GM12874 (cell line): Measurements from ENCODE around the gene AKAP9.

Experiments
- TF ChIP-seq, protein P1 (sequence below): IDR thresholded peaks from 2 replicates; pipeline ENCODE4 v1.5.1; 2011; ENCODE audit warnings: low read depth, mild to moderate bottlenecking, control low read depth, low read length, moderate library complexity; ENCODE audit not compliant: insufficient read depth

The AKAP9 gene

DNA sequence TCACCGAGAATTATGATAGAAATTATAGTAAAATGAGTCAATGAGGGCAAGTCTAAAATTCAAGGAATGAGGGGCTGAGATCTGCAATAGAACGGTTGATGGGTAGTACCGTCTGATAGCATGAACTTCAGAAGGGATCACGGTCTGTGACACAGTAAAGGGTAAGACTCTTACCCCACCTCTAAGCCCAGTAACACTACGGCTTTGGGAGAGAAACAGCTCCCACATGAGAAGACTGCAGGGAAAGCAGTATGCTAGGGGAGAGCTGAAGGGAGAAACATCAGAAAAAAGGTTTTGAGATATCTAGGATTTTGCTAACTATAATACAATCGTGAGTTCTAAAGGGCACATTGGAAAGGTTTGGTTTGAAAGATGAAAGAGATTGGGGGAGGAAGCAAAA lies 12.8 kb upstream of the AKAP9 start:
- TF ChIP-seq, protein P1, sequence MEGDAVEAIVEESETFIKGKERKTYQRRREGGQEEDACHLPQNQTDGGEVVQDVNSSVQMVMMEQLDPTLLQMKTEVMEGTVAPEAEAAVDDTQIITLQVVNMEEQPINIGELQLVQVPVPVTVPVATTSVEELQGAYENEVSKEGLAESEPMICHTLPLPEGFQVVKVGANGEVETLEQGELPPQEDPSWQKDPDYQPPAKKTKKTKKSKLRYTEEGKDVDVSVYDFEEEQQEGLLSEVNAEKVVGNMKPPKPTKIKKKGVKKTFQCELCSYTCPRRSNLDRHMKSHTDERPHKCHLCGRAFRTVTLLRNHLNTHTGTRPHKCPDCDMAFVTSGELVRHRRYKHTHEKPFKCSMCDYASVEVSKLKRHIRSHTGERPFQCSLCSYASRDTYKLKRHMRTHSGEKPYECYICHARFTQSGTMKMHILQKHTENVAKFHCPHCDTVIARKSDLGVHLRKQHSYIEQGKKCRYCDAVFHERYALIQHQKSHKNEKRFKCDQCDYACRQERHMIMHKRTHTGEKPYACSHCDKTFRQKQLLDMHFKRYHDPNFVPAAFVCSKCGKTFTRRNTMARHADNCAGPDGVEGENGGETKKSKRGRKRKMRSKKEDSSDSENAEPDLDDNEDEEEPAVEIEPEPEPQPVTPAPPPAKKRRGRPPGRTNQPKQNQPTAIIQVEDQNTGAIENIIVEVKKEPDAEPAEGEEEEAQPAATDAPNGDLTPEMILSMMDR, result no peak

DNA sequence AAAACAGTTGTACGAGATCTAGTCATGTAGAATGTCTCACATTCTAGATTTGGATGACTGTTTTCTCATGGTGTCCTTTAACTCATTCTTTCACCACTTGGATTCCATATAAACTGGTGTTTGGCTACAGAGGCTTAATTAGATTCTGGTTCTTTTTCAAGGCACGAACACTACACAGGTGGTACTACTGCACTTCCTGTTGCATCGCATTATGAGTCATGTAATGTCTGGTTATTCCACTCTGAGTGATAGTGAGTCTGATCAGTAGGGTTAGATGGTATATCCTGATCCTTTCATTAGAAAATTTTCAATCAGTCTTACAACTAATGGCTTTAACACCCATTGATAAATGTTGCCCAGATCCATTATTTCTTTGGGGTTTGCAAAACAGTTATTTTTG lies 11.2 kb upstream of the AKAP9 start:
- TF ChIP-seq, protein P1, result no peak

DNA sequence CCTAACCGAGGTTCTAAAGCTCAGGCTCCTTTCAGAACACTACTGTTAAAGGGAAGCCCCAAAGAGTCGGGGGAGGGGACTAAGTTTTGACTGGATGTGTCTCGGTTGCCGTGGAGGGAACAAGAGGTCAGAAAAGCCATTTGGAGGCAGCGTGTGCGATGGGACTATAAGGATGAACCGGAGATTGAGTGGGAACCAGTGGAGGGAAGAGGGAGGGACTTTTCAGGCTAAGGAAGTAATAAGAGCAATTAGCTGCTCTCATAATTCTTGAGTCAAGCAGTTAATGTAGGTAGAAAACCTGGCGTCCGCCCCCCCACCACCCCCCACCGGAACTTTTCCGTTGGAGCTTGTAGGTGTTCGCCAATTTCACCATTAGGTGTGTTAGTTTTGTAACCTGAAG lies 491 bp upstream of the AKAP9 start:
- TF ChIP-seq, protein P1, result no peak

DNA sequence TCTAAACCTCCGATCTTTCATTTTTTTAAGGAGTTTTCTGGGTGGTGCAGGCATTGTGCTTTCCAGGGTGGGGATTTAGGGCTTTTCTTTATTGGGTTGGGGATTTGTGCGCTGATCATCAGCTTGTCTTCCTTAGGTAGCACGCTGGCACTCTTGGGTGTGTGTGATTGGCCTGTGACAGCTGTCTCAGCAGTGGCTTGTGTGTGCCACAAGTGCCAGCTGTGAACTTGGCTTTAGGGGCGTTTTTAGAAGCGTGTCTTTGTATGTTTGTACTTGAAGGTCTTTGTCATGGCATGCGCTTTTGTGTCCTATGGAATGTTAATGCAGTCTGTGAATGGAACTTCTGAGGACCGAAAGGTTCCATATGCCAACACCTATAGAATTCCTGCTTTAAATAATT lies 788 bp downstream of the AKAP9 start:
- TF ChIP-seq, protein P1, result no peak

DNA sequence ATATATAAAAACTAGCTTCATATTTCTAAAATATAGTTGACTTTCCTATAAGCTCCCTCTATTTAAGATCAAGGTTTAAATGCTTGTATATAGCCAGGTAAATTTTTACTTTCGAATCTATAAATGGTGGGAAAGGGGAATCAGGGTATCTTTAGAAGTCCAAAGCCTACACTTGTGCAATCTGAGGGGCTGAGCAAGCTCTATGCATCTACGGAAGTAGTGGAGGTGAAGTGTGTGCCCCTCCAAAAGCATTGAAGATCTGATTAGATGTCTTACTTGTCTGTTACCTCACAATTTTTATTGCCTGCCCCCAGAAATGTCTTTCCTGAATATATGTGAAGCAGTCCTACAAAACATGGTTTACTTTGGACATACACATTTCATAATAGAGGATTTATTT lies 1.6 kb downstream of the AKAP9 start:
- TF ChIP-seq, protein P1, result no peak

DNA sequence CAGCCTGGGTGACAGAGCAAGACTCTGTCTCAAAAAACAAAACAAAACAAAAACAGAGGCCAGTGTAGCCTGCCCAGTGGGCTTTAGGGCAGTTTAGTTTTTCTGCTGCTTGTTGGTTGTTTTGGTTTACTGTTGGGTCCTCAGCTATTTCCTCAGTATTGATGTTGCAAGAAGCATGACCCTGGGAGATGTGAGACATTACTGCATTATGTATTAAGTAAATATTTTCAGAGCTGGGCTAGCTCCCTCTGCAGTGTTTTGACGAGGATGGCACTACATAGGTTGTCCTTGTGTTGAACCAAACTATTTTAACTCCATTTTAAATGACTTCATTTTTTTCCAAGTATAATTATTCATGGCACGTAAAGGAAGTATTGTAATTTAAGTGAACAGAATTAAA lies 4.8 kb downstream of the AKAP9 start:
- TF ChIP-seq, protein P1, result no peak

DNA sequence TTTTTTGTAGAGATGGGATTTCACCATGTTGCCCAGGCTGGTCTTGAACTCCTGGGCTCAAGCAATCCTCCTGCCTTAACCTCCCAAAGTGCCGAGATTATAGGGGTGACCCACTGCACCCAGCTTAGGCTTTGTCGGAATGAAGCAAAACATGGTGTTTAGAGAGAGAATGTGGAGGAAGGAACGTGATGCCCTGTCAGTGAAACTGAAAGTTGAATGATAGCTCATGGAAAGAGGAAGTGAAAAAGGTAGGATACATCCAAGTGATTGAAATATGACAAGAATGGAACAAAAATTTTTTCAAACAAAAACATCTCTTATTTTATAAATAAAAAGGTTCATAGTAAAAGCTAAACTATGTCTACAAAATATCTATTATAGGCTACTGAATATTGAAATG lies 5.9 kb downstream of the AKAP9 start:
- TF ChIP-seq, protein P1, result no peak

DNA sequence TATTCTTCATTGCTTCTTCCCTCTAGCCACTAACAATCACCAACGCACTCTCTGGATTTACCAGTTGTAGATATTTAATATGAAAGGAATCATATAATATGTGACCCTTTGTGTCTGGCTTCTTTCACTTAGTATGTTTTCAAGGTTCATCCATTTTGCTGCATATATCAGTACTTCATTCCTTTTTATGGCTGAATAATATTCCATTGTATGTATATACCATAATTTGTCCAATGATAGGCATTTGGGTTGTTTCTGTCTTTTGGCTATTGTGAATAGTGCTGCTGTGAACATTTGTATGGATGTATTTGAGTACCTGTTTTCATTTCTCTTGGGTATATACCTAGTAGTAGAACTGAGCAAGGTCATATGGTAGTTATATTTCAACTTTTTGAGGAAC lies 7.3 kb downstream of the AKAP9 start:
- TF ChIP-seq, protein P1, result no peak
